RKO (cell line): ENCODE measurements around the gene SLC51B.

Source experiments
- DNase-seq: peaks from one replicate; pipeline ENCODE4 v3.0.0-alpha.2; 2016; ENCODE audit warnings: low spot score

Gene SLC51B

DNA sequence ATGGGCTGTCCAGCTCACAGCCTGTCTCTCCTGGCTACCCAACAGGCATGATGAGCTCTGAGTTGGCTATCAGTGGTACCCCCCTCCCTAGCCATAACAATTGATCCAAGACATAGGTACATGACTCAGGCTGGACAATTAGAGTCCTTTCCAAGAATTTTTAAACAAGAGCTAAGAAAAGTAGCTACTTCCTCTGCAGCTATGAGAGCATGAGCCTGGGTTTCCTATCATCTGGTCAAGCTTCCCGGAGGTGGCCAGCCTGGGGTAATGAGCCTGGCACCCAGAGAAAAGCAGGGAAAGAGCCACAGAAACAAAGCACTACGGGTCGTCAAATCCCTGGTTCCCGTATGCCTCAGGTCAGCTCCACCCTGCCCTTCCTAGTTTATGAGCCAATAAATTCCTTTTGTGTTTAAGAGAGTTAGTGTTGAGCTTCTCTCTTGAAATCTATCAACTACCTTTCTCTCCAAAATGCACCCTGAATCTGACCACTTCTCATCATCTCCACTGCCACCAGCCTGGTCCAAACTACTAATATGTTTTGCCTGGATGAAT lies 2.3 kb upstream of the SLC51B start:
- DNase-seq = no peak

DNA sequence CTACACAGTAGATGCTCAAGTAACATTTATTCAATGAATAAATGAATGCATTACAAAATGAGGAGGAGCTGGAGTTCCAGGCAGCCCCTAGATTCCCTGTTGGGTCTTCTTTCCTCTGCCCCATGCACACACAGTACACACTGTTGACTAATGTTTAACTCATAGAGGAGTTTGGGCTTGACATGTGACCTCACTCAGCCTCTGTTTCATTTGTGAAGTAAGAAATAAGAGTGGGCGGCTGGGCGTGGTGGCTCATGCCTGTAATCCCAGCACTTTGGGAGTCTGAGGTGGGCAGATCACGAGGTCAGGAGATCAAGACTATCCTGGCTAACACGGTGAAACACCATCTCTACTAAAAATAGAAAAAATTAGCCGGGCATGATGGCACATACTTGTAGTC lies 969 bp upstream of the SLC51B start:
- DNase-seq = peak; percentile 92

DNA sequence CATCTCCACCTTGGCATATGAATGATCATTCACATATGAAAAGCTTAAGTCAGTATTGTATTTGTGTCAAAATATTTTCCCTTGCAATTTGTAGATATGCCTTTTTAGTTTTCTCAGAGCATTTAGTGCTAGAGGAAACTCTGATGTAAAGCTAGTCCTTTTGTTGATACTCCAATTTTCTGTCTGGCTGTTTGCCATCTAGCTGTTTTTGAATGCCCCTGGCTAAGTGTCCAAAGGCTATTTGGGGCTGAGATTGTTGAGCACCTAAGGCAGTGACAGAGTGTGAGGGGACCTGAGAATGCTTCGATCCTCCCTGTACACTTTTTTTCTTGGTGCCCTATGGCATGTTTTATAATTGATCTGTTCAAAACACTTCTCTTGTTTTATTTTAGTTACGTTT lies 3.1 kb downstream of the SLC51B start:
- DNase-seq = no peak

DNA sequence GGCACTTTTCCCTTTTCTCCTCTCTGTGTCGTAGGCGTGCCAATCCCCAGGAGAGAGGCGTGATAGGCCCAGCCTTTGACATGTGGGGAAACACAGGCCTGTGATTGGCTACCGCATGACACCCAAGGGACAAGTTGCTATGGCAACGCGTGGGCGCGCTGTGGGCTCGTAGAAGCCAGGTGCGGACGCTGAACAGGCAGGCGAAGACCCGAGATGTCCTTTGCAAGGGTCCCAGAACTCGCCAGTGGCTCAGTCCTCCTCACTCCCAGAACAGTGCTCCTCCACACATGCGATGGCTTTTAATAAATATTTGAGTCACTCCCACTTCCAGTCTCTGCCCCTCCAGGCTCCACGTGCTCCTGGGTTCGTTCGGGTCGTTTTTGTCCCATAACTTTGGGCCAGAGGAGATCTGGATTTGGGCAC lies 4.2 kb downstream of the SLC51B start:
- DNase-seq = peak; percentile 93

DNA sequence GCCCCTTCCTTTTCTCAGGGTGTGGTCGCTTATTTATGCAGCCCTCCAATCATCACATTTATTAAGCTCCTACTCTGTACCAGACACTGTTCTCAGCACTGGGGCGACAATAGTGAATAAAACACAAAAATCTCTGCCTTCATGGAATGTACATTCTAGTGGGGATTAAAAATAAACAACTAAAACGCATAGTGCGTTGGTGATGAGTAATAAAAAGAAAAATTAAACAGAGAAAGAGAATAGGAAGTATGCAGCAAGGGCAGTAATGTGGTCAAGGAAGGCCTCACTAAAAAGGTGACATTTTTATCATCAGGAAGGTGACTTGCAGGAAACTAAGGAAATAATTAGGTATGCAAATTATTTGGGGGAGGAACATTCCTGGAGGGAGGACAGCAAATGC lies 5.1 kb downstream of the SLC51B start:
- DNase-seq = no peak

DNA sequence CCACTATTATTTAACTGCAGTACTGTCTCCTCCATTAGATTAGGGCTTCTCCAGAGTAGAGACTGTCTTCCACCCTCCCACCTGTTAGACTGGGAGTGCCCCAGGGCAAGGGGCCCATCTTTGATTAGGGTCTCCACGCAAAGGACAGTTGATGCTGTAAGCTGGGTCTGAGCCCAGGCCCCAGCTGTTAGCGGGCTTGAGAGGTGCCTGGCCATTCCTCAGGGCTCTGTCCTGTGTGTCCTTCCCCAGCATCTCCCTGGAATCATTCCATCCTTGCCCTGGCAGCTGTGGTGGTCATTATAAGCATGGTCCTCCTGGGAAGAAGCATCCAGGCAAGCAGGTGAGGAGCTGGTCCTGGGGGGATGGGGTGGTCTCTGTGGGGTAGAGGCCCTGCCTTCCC lies 6.1 kb downstream of the SLC51B start:
- no peak for DNase-seq

DNA sequence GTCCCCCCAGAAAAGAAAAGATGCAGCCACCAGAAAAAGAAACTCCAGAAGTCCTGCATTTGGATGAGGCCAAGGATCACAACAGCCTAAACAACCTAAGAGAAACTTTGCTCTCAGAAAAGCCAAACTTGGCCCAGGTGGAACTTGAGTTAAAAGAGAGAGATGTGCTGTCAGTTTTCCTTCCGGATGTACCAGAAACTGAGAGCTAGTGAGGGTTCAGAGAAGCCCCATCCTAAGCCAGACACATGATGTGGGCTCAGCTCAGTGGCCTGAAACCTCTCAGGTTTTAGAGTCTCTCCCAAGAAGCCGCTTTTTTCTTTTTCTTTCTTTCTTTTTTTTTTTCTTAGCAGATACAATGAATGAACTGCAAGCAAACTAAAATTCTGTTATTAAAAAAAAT lies 7.8 kb downstream of the SLC51B start:
- no peak for DNase-seq

DNA sequence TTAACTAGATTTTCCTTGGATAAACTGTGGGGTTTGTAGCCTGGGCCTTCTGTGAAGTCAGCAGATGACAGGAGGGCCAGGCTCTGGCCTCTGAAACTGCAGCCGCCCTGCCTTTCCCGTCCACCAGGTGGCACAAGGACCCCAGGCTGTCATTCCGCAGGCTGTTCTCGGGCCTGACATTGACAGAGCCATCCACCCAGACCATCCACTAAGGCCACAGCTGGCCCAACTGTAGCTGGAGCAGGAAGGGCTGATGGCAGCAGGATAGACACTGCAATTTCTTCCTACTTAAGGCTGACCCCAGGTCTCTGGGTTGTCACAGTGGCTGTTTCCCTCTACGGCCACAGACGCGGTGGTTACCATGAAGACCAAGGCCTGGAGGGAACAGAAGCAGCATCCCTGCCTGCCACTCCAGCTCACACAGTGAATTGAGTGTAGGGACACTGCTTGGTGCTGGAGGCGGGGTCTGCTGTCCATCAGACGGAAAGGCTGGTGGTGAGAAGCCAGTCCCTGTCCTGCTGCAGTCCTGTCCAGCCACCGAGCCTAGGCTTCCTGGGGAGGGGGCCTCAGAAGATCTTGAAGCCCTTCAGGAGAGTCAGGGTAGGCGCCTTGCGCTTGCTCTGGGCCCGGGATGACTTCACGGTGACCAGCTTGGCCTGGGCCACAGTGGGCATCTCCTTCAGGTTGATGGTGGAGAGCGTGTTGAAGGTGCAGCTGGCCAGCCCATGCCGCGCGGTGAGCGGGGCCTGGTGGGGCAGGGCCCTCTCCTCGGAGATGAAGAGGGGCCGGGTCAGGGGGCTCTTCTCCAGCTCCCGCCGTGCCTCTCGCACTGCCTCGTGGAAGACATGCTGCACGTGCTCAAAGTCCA lies 9.4 kb downstream of the SLC51B start:
- DNase-seq = peak; percentile 66

DNA sequence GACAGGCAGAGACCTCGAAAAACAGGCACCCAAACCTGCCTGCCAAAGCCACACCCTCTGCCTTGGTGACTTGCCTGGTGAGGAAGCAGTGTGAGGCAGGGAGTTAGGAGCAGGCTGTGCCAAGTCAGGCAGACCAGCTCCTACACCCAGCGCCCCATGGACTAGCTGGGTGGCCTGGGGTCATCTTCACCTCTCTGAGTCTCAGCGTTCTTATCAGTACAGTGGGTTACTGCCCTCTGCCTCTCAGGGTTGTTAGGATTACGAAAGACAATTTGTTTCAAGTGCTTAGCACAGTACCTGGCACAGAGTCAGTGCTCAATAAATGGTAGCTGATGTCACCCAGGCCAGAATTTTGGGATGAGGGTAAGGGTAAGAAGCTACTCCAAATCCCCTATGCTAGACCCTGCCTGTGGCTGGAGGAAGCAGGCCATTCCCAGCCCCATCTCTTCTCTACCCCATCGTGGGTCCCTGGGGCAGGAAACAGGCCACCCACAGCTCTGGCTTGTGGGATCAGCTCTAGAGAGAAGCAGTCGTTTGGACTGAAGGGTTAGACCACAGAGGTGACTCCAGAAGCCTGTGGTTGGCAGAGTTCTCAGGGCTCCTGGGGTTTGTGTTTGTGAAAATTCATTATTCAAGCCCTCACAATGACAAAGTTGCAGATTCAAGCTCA lies 10.1 kb downstream of the SLC51B start:
- DNase-seq = no peak

DNA sequence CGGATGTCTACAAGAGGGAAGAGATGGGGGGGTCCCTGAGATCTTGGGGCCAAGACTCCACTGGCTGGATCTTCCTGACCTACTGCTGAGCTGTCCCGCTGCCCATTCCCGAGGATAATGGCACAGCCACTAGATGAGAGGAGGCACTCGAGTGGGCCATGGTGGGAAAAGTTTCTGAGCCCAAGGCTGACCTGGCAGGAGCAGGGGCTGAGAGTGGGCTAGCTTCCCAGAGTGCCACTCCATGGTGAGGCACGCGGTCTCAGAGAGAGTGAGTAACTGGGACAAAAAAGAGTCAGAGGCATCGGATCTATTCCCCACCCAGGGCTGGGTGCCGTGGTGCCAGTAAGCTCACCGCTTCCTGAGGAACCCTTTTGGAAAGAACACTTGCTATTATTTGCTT lies 10.9 kb downstream of the SLC51B start:
- DNase-seq = no peak

DNA sequence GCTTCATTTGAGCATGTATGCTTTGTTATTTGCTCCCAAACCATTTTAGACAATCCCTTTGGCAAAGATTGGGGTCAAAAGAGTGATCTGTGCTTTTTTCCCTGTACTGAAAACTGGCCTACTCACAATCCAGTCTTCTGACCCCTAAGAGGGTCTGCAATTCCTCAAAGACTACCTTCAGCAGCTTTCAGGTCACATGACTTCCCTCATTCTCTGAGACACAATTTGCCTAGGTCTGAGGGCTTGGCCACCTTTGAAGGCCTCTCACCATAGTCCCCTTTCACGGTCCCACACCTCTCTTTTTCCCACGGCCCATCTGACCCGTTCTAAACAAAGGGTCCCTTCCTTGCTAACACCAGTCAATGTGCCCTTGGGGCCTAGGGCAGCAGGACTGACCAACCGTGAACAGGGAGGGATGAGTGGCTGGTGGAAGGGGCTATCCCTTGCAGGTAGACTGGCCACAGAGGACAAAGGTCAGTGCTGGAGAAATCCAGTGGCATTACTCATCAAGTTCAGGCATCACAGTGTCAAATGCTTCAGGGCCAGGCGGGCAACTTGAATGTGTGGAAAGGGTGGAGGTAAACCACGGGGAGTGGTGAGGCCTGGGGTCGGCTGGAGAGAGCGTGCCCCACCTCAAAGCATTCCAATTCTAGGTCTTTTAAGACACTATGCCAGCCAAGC lies 11.8 kb downstream of the SLC51B start:
- DNase-seq = no peak

DNA sequence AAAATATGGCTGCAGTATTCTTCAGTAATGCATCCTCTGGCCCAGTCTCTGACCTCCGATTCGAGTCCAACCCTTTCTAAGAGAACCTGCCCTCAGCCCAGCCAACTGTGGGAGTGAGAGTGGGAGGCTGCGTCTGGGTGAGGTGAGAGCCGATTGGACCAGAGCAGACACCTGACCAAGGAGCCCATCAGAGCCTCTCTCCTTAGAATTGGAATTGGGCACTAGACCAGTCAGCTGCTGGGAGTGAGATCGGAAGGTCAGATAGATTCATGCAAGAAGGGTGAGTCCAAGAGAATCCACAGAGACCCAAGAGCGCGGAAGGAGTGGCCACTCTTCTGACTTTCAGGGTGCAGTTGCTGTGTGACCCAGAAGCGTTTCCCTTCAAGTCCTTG lies 12.4 kb downstream of the SLC51B start:
- DNase-seq = no peak

DNA sequence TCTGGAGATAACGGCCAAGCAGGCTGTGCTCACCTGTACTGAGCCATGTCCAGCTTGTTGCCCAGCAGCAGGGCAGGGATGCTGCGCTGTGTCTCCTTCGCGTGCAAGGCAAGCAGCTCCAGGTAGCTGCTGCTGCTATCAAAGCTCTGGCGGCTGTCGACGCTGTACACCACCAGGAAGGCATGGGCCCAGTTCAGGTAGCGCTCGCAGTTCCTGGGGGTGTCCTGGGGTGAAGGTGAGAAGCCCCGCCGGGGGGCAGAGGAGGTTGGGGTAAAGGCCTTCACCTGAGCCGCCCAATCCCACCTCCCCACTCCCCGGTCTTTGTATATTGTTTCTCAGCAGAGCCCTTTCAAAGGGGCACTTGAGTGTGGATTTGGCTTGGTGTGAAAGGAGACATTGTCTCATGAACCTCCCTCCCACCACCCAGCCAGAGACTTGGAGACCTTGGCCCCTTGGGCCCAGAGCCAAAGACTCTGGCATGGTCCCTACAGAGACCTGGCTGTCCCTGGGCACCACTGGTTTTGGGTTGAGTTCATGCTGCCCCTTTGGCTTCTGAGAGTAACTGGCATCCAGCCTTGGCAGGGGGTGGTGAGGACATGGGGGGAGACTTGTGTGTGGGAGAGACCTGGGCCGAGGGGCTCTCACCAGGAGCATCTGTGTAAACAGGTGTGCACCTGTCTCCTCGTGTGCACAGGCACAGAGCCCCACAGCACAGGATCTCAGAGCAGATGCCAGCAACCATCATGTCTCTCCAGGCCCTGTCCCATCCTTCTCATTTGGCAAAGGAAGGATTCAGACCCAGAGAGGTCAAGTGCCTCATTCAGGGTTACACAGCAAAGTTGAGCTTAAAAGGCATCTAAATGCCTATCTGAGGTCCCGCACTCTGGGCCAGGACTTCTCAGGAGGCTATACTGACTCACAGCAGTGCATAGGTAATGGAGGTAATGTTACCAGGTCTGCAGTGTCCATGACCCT lies 13.5 kb downstream of the SLC51B start:
- no peak for DNase-seq

DNA sequence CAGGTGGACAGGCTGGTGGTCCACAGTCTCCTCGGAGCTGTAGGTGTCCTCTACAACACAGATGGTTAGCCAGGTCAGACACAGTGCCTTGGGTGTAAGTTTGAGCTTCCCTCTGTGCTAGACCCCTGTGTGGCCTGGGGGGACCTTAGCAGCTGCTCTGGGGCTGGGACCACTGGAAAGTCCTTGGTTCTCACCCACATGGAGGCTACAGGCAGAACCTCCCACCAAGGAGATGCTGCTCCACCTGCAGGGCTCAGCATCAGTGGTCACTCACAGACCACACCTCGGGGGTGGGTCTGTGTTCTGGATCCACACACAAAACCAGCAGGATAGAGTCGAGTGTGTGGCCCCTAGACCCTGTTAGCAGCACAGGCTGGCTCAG lies 14.2 kb downstream of the SLC51B start:
- no peak for DNase-seq

DNA sequence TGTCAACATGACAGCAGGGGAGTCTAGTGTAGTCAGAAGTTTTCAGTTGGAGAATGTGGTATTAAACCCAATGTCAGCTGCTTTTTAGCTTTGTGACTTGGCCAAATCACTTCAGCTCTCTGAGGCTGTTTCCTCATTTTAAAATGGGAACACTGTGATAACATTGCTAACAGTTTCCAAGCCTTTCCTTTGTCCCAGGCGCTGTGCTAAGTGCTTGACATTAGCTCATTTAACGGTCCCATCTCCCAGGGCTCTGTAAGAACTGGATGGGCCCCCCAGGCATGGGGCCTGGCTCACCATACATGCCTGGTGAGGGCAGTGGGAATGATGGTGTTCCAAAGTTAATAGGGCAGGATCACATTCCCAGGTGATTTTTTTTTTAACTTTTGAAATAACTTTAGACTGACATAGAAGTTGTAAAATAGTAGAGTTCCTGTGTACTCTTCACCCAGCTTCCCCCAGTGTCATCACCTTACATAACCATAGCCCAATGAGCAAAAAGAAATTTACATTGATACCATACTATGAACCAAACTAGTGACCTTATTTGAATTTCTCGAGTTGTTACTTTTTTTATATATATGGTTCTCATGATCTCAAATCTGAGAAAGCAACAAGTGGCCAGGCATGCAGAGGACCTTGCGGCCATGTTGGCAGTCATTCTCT lies 14.9 kb downstream of the SLC51B start:
- DNase-seq = no peak

DNA sequence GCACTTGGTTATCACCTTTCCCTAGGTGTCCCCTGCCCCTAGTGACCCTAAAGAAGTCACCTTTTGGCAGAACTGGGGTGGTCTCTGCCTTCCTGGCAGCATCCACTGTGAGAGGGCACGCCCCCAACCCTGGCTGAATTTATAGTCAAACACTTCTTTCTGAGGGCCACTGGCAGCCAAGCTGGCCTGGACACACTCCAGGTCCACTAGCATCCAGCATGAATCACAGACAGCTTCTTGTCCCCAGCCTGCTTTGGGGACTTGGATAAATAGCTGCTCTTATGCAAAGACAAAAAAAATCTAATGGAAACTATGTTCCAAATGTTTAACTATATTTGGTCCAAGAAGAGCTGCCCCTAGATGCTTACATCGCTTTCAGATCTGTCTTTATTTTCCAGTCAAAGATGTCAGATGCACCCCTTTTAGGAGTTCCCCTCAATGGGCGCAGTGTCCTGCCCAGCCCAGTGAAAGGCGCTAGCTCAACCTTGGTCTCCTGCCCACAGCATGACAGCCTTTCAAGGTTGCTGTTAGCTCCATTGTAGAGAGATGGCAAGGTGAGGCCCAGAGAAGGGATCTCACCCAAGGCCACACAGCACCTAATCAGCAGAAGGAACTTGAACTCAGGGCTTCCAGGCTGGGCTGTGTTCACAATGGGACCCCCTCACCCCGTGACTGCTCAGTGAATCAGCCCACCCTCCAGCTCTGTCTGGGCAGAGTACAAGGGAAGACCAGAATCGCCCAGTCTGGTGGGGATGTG lies 15.6 kb downstream of the SLC51B start:
- no peak for DNase-seq

DNA sequence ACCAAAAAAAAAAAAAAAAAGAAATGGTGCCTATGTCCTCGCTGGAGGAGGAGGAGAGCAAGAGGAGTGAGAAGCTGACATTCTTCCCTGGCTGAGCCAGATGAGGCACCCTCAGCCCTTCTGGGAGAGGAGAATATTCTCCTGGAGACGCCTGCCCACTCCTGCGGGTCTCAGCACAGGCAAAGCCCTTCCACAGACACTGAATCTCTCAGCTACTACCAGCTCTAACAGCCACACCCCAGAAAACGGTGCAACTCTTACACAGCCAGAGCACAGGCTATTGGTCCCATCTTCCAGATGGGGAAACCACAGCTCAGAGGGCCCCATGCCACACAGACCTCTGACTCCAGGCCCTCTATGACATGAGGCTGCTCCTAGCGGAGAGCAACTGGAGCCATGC lies 16.9 kb downstream of the SLC51B start:
- no peak for DNase-seq

DNA sequence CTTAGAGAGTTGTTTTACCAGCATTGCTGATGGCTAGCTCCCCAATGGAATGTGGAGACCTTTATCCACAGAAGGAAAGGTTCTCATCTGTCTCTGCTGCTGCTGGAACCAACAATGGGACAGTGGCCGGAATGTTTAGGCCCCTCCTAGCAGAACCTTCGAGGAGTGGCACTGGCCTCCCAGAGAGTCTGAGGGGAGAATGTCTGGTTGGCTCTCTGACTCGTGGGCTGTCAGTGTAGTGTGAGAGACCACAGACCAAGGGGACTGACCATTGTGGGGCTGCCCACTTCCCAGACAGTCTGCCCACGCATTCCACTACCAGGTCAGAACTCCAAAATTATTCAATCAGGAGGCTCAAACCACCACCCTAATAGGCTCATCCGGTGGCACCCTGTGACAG lies 17.5 kb downstream of the SLC51B start:
- DNase-seq = no peak

DNA sequence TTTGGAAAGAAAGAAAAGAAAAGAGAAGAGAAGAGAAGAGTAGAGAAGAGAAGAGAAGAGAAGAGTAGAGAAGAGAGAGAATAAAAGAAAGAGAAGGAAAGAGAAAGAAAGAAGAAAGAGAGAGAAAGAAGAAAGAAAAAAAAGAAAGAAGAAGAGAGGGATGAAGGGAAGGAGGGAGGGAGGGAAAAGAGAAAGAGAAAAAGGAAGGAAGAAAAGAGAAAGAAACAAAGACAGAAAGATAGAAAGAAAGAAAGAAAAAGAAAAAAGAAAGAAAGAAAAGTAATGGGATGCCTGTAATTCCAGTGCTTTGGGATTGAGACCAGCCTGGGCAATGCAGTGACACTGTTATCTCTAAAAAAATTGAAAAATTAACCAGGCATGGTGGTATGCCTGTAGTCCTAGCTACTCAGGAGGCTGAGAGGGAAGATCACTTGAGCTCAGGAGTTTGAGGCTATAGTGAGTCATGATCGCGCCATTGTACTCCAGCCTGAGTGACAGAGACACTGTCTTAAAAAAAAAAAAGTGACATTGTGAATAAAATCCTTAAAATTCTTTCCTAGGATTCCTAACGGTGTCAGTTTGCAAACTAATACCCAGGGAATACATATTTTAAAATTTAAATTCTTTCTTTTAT lies 20.9 kb downstream of the SLC51B start:
- no peak for DNase-seq
